GM21723 (cell line): Measurements from ENCODE around the gene UPK2.

Experiments used
- ATAC-seq: cut with Tn5 transposase; IDR thresholded peaks from one replicate; pipeline ENCODE4 v1.9.1; 2021; ENCODE audit warnings: mild to moderate bottlenecking, moderate library complexity; ENCODE audit not compliant: unreplicated experiment

The UPK2 gene

GRCh38 chr11:118917481-118918127, 38.5 kb upstream of the UPK2 start:
- no peak for ATAC-seq

GRCh38 chr11:118918128-118918685, 37.9 kb upstream of the UPK2 start:
- no peak for ATAC-seq

GRCh38 chr11:118918686-118919280, 37.3 kb upstream of the UPK2 start:
- no peak for ATAC-seq

- ATAC-seq, result no peak
These were observed 34.8 kb upstream of the UPK2 start for GRCh38 chr11:118921121-118921928.

- no peak for ATAC-seq
These were observed 34.0 kb upstream of the UPK2 start for GRCh38 chr11:118921929-118922744.

GRCh38 chr11:118922745-118923627, 33.1 kb upstream of the UPK2 start:
- ATAC-seq, result no peak

GRCh38 chr11:118923721-118924587, 32.1 kb upstream of the UPK2 start:
- no peak for ATAC-seq

- no peak for ATAC-seq
These were observed 31.2 kb upstream of the UPK2 start for GRCh38 chr11:118924591-118925585.

- no peak for ATAC-seq
These were observed 28.5 kb upstream of the UPK2 start for GRCh38 chr11:118927554-118928100.

- peak; percentile 45 for ATAC-seq
These were observed 27.8 kb upstream of the UPK2 start for GRCh38 chr11:118928101-118928869.

- ATAC-seq, result no peak
These were observed 27.1 kb upstream of the UPK2 start for GRCh38 chr11:118928870-118929500.

GRCh38 chr11:118929501-118930093, 26.5 kb upstream of the UPK2 start:
- ATAC-seq, result no peak

GRCh38 chr11:118930094-118930712, 25.9 kb upstream of the UPK2 start:
- ATAC-seq, result no peak

- ATAC-seq, result no peak
These were observed 24.5 kb upstream of the UPK2 start for GRCh38 chr11:118931571-118931970.

- ATAC-seq, result no peak
These were observed 22.6 kb upstream of the UPK2 start for GRCh38 chr11:118933486-118933885.
